ENCODE results near the gene GIMAP4.

DNA sequence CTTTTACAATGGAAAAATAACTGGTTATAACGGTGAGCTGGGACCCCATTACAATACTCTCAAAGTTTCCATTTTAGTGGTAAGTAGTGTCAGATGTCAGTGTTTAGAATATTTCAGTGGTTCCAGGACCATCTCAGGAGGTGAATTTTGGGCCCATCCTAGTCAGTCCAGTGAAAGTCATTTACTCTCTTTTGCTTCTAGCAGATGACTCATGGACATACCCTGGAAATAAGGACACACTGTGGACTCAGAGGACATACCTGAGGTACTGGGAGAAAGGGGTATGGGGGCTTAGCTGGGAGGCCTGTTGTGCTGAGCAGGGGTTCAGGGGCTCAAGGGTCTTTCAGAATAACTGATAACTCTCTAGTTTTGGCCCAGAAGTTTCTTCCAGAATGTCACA lies 618 bp upstream of the GIMAP4 start:
- TF ChIP-seq POLR2A (IDR thresholded peaks at IDR 0.05) = no peak
- TF ChIP-seq, protein P1, sequence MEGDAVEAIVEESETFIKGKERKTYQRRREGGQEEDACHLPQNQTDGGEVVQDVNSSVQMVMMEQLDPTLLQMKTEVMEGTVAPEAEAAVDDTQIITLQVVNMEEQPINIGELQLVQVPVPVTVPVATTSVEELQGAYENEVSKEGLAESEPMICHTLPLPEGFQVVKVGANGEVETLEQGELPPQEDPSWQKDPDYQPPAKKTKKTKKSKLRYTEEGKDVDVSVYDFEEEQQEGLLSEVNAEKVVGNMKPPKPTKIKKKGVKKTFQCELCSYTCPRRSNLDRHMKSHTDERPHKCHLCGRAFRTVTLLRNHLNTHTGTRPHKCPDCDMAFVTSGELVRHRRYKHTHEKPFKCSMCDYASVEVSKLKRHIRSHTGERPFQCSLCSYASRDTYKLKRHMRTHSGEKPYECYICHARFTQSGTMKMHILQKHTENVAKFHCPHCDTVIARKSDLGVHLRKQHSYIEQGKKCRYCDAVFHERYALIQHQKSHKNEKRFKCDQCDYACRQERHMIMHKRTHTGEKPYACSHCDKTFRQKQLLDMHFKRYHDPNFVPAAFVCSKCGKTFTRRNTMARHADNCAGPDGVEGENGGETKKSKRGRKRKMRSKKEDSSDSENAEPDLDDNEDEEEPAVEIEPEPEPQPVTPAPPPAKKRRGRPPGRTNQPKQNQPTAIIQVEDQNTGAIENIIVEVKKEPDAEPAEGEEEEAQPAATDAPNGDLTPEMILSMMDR (IDR thresholded peaks at IDR 0.05) = no peak

Data from adrenal gland (tissue), 5 donors.